H1 (cell line): Measurements from ENCODE around the gene RARRES2. TPM values are rescaled to one million over a fixed set of nuclear protein-coding genes. Genes with fewer than 3 reads are reported as not detected.

Source experiments
- CTCF ChIA-PET: fragments of 300-600 bp; sonication (Branson Sonifier 250); formaldehyde crosslinking; loops from one replicate; lab custom pipeline; 2021; ENCODE audit not compliant: partially characterized antibody; lab: Charles Lee
- POLR2A ChIA-PET: fragments of 300-600 bp; sonication (Branson Sonifier 250); formaldehyde crosslinking; loops from one replicate; lab custom pipeline; 2021; ENCODE audit warnings: inconsistent platforms; ENCODE audit not compliant: partially characterized antibody; lab: Charles Lee
- DNase-seq, 2 experiments: peaks; one replicate each; pipeline versions ENCODE4 v3.0.0 to v3.0.0-alpha.2; 2010 to 2022; ENCODE audit warnings: low spot score in 2 of 2, low read depth in 1 of 2, mixed read lengths in 1 of 2
- FAIRE-seq: peaks from 2 replicates; lab custom pipeline; 2011; peaks lifted over from hg19 to GRCh38; lab: Jason Lieb, UNC
- H2AFZ ChIP-seq: 2 replicates; pipeline ENCODE4 v1.8.1; 2012; ENCODE audit warnings: low read length, inconsistent platforms
- H2AK5ac ChIP-seq: 2 replicates; pipeline ENCODE4 v1.6.1; 2013; ENCODE audit warnings: low read depth, low read length
- H2BK120ac ChIP-seq: replicated peaks from 2 replicates; pipeline ENCODE3; 2013; ENCODE audit warnings: low read depth, low read length, inconsistent platforms
- H2BK12ac ChIP-seq: 2 replicates; pipeline ENCODE4 v1.6.1; 2013; ENCODE audit warnings: low read depth, low read length
- H2BK15ac ChIP-seq: 2 replicates; pipeline ENCODE4 v1.6.1; 2013; ENCODE audit warnings: low read length
- H2BK20ac ChIP-seq: 2 replicates; pipeline ENCODE4 v1.6.1; 2013; ENCODE audit warnings: low read length
- H2BK5ac ChIP-seq: 2 replicates; pipeline ENCODE4 v1.6.1; 2013; ENCODE audit warnings: low read depth, low read length
- H3K14ac ChIP-seq: 2 replicates; pipeline ENCODE4 v1.6.1; 2013; ENCODE audit warnings: inconsistent platforms; ENCODE audit not compliant: insufficient read length
- H3K18ac ChIP-seq: 2 replicates; pipeline ENCODE4 v1.6.1; 2013; ENCODE audit warnings: low read length; ENCODE audit errors: extremely low read depth
- H3K23ac ChIP-seq: 2 replicates; pipeline ENCODE4 v1.6.1; 2013; ENCODE audit warnings: inconsistent platforms; ENCODE audit not compliant: insufficient read length
- H3K23me2 ChIP-seq: 2 replicates; pipeline ENCODE4 v1.6.1; 2013; ENCODE audit warnings: low read depth, low read length
- H3K27ac ChIP-seq: 2 replicates; pipeline ENCODE4 v1.6.1; 2011; ENCODE audit warnings: low read depth, low read length, inconsistent platforms
- H3K27me3 ChIP-seq, 4 experiments: replicated peaks in 1 of 4; 1 replicate in 1 of 4; 2 replicates in 3 of 4; pipeline versions ENCODE4 v1.6.1 to v1.8.1; 2011 to 2013; ENCODE audit warnings: low read length in 3 of 4, mild to moderate bottlenecking in 3 of 4, inconsistent platforms in 2 of 4, mixed read lengths in 2 of 4, moderate library complexity in 1 of 4; ENCODE audit not compliant: control insufficient read depth in 3 of 4, insufficient read depth in 3 of 4; ENCODE audit errors: extremely low read depth in 1 of 4
- H3K36me3 ChIP-seq, 4 experiments: 2 replicates each; pipeline versions ENCODE4 v1.6.1 to v1.8.1; 2011 to 2013; ENCODE audit warnings: mild to moderate bottlenecking in 4 of 4, low read length in 3 of 4, moderate library complexity in 2 of 4, control low read depth in 1 of 4, inconsistent platforms in 1 of 4; ENCODE audit not compliant: insufficient read depth in 4 of 4, control insufficient read depth in 2 of 4
- H3K4ac ChIP-seq: replicated peaks from 2 replicates; pipeline ENCODE3; 2013; ENCODE audit warnings: low read length, low read depth, mixed read lengths, inconsistent platforms; ENCODE audit not compliant: insufficient read length
- H3K4me1 ChIP-seq, 4 experiments: replicated peaks in 1 of 4; 1 replicate in 1 of 4; 2 replicates in 3 of 4; pipeline versions ENCODE4 v1.6.1 to v1.8.1; 2011 to 2013; ENCODE audit warnings: low read length in 3 of 4, inconsistent platforms in 2 of 4, mixed read lengths in 1 of 4; ENCODE audit not compliant: insufficient read depth in 4 of 4, control insufficient read depth in 3 of 4
- H3K4me2 ChIP-seq, 2 experiments: 2 replicates each; pipeline versions ENCODE4 v1.6.1 to v1.8.1; 2011 to 2013; ENCODE audit warnings: low read depth in 2 of 2, low read length in 2 of 2, control low read depth in 1 of 2, inconsistent platforms in 1 of 2, mild to moderate bottlenecking in 1 of 2; ENCODE audit not compliant: insufficient read depth in 1 of 2
- H3K4me3 ChIP-seq, 4 experiments: fragments of 200-600, 300-600 bp in 1 of 4; sonication (generic), shearing (Covaris generic), sonication (Bioruptor Twin) in 1 of 4; 2 replicates each; pipeline versions ENCODE4 v1.5.1 to v1.8.1; 2011 to 2016; ENCODE audit warnings: low read length in 4 of 4, low read depth in 3 of 4, control low read depth in 2 of 4, inconsistent platforms in 2 of 4, mild to moderate bottlenecking in 2 of 4, mixed read lengths in 1 of 4, moderate library complexity in 1 of 4; ENCODE audit not compliant: insufficient read depth in 2 of 4; ENCODE audit errors: extremely low read depth in 1 of 4
- H3K56ac ChIP-seq: replicated peaks from 2 replicates; pipeline ENCODE3; 2013; ENCODE audit warnings: low read depth, mild to moderate bottlenecking, mixed read lengths, low read length, inconsistent platforms; ENCODE audit not compliant: insufficient read length
- H3K79me1 ChIP-seq: 2 replicates; pipeline ENCODE4 v1.6.1; 2013; ENCODE audit warnings: low read depth, low read length, control low read depth
- H3K79me2 ChIP-seq, 2 experiments: 2 replicates each; pipeline versions ENCODE4 v1.6.1 to v1.8.1; 2012 to 2013; ENCODE audit warnings: low read length in 2 of 2, mild to moderate bottlenecking in 2 of 2, inconsistent platforms in 1 of 2; ENCODE audit not compliant: insufficient read depth in 2 of 2, control insufficient read depth in 1 of 2
- H3K9ac ChIP-seq, 4 experiments: replicated peaks in 1 of 4; 1 replicate in 1 of 4; 2 replicates in 3 of 4; pipeline versions ENCODE4 v1.6.1 to v1.8.1; 2011 to 2013; ENCODE audit warnings: low read depth in 3 of 4, low read length in 3 of 4, control low read depth in 2 of 4, mild to moderate bottlenecking in 2 of 4, moderate library complexity in 2 of 4, inconsistent platforms in 1 of 4; ENCODE audit errors: extremely low read depth in 1 of 4
- H3K9me3 ChIP-seq, 2 experiments: 2 replicates each; pipeline versions ENCODE4 v1.6.1 to v1.8.1; 2012 to 2013; ENCODE audit warnings: mild to moderate bottlenecking in 2 of 2, moderate library complexity in 2 of 2, control low read depth in 1 of 2, inconsistent platforms in 1 of 2, low read depth in 1 of 2, low read length in 1 of 2, mixed read lengths in 1 of 2; ENCODE audit not compliant: insufficient read depth in 2 of 2
- H4K20me1 ChIP-seq, 2 experiments: replicated peaks in 1 of 2; 2 replicates each; pipeline versions ENCODE3 to v1.8.1; 2011 to 2013; ENCODE audit warnings: inconsistent platforms in 2 of 2, low read length in 2 of 2, mild to moderate bottlenecking in 1 of 2; ENCODE audit not compliant: insufficient read depth in 2 of 2, control insufficient read depth in 1 of 2
- H4K5ac ChIP-seq: 2 replicates; pipeline ENCODE4 v1.6.1; 2013; ENCODE audit warnings: low read length, low read depth, mixed read lengths, inconsistent platforms; ENCODE audit not compliant: insufficient read length
- H4K8ac ChIP-seq: 2 replicates; pipeline ENCODE4 v1.8.0; 2013; ENCODE audit warnings: mild to moderate bottlenecking, moderate library complexity, low read length, inconsistent platforms; ENCODE audit not compliant: insufficient read depth; ENCODE audit errors: extremely low read depth
- H4K91ac ChIP-seq: replicated peaks from 2 replicates; pipeline ENCODE3; 2013; ENCODE audit warnings: low read length, mixed read lengths, inconsistent platforms; ENCODE audit not compliant: insufficient read length
- SRF ChIP-seq: IDR thresholded peaks from 2 replicates; pipeline ENCODE4 v1.6.1; 2011; ENCODE audit warnings: mild to moderate bottlenecking, low read depth, low read length, moderate library complexity
- WGBS, 2 experiments: shearing (Covaris generic) in 1 of 2; methylation state at CpG; one replicate each; pipeline versions ENCODE4 v1.1.6 to v1.1.7; 2013 to 2015; ENCODE audit warnings: low lambda C conversion rate in 2 of 2, mixed read lengths in 2 of 2, inconsistent platforms in 1 of 2, low coverage in 1 of 2, missing lambda C conversion rate in 1 of 2; ENCODE audit not compliant: insufficient replicate concordance in 2 of 2, insufficient coverage in 1 of 2, insufficient read length in 1 of 2; ENCODE audit errors: extremely low coverage in 1 of 2, missing lambda C conversion rate in 1 of 2; 5-methylcytosine and 5-hydroxymethylcytosine counted together
- polyA plus RNA-seq, 7 experiments: library from polyadenylated mRNA; depleted of rRNA in 3 of 7; stranded (reverse) in 5 of 7; unstranded in 2 of 7; fragments of >200 nt in 5 of 7; fragments of 200-250 nt in 2 of 7; gene quantifications; 1 replicate in 5 of 7; 2 replicates in 1 of 7; 4 replicates in 1 of 7; pipeline versions ENCODE4 v1.2.1 to v1.2.3, GENCODE V29; 2011 to 2013; ENCODE audit warnings: missing spikeins in 2 of 7, mixed read lengths in 2 of 7
- total RNA-seq: library from RNA; stranded (reverse); fragmentation: NEBNext Ultra II Directional; extraction: Animal tissue kit (Norgen Biotek cat#: 25700); gene quantifications from 2 replicates; pipeline ENCODE4 v1.2.1, GENCODE V29; 2021

Gene RARRES2
- total and polyA plus RNA-seq, 2 of the 8 experiments (the other 6 are each of a cell fraction or from before 2014, with no cell fraction given): 254 to 441 TPM

- Histone ChIP-seq H2BK120ac (no peak overlapping the region), H3K4ac (no peak overlapping the region), H3K56ac (no peak overlapping the region), H3K14ac (no peak overlapping the region), H3K18ac (no peak overlapping the region), H3K27me3 (no peaks in the 10 kb centered on the region), H3K23ac (no peak overlapping the region), H3K79me2 (peaks cover 0 to 55% of the 10 kb centered on the region in 2 experiments; a peak in 2 of 4 replicates), H4K8ac (0 out of 2 replicates have a peak overlapping the region, but pooled peaks have one; percentile 53), H4K20me1 (no peaks in the 10 kb centered on the region), H2AK5ac (no peak overlapping the region), H3K79me1 (peaks cover 3% of the 10 kb centered on the region), H3K27ac (no peak overlapping the region), H3K4me2 (no peak overlapping the region), H4K5ac (no peak overlapping the region), H2BK5ac (no peak overlapping the region), H3K9me3 (no peaks in the 10 kb centered on the region), H2BK12ac (no peak overlapping the region), H3K4me1 (peaks cover 9 to 21% (median 14%) of the 10 kb centered on the region in 4 experiments), H3K36me3 (peaks cover 0 to 38% (median 3%) of the 10 kb centered on the region in 4 experiments; a peak in 5 of 8 replicates), H2AFZ (no peak overlapping the region), H3K4me3 (no peak overlapping the region), H4K91ac (no peak overlapping the region), H3K23me2 (no peaks in the 10 kb centered on the region), H3K9ac (no peak overlapping the region), H2BK15ac (no peak overlapping the region), H2BK20ac (no peak overlapping the region)
- ChIA-PET CTCF (interaction anchor here (0.8 to 2.4 kb wide), 3 partner anchors 12 to 77 kb away, joined by 3 to 8 read pairs (median 7); no protein-coding TSS in a partner anchor), POLR2A (interaction anchor here (2.3 to 9.0 kb wide), 3 partner anchors 10 to 22 kb away, joined by 10 to 170 read pairs (median 116); partner anchors contain the start of gene REPIN1)
- FAIRE-seq: no peak
- DNase-seq: no peak
- 97% methylated on average over 7 of the region's 7 CpGs; no CpG with 5 or more reads in 1 of the 2 experiments for WGBS, 2 experiments
- TF ChIP-seq SRF: no peak
Observed at GRCh38 chr7:150390205-150390604, 48.8 kb upstream of the RARRES2 start.
